Stimulated activated naive B cell treated with anti-CD40 and anti-IgM and Interleukin-4, amounts not matched to agents 10 μg/mL and 1 μg/mL and 100 μg/mL, for 72 hours (primary cell): ENCODE data around the gene C2orf81.
"Not testable (repeated sequence)": the region's sequence is repeated elsewhere in the genome, so short reads cannot be mapped to it uniquely, and the experiment has no call there.

ENCODE experiments used
- ATAC-seq, 2 donors: fragments of 150-1000 bp; cut with Tn5 transposase; replicated peaks; 2 replicates each; pipeline ENCODE4 v1.10.0; 2021; ENCODE audit warnings: moderate library complexity in 1 of 2
- DNase-seq: peaks from one replicate; pipeline ENCODE4 v3.0.0; 2021
- H3K27ac Mint-ChIP-seq: one replicate; pipeline ENCODE4 v1.8.0; 2022; ENCODE audit warnings: mild to moderate bottlenecking, mixed read lengths
- H3K27me3 Mint-ChIP-seq, 2 donors: one replicate each; pipeline ENCODE4 v1.8.0; 2022; ENCODE audit warnings: mixed read lengths in 2 of 2
- H3K36me3 Mint-ChIP-seq, 2 donors: one replicate each; pipeline ENCODE4 v1.8.0; 2022; ENCODE audit warnings: mixed read lengths in 2 of 2, mild to moderate bottlenecking in 1 of 2
- H3K4me1 Mint-ChIP-seq, 2 donors: one replicate each; pipeline ENCODE4 v1.8.0; 2022; ENCODE audit warnings: mixed read lengths in 2 of 2, mild to moderate bottlenecking in 1 of 2
- H3K4me3 Mint-ChIP-seq, 2 donors: one replicate each; pipeline ENCODE4 v1.8.0; 2022; ENCODE audit warnings: mild to moderate bottlenecking in 2 of 2, mixed read lengths in 2 of 2, moderate library complexity in 1 of 2
- H3K9me3 Mint-ChIP-seq, 2 donors: one replicate each; pipeline ENCODE4 v1.8.0; 2022; ENCODE audit warnings: mixed read lengths in 2 of 2, mild to moderate bottlenecking in 1 of 2

The C2orf81 gene

GRCh38 chr2:74454654-74455511 lies 33.5 kb upstream of the C2orf81 start, which contains the start of gene INO80B:
TSS of gene INO80B (plus strand) at chr2:74455087. CDS start at chr2:74455117, 30 bp downstream.
- Mint-ChIP-seq H3K9me3 (no peaks in the 10 kb centered on the region), H3K36me3 (peaks cover 9 to 25% of the 10 kb centered on the region in 2 donors), H3K4me1 (peaks cover 31 to 38% of the 10 kb centered on the region in 2 donors), H3K4me3 (peak within 1 kb of the TSS; percentile 84 to 94), H3K27ac (peak within 1 kb of the TSS; percentile 100), H3K27me3 (no peaks in the 10 kb centered on the region)
- DNase-seq (peak; percentile 97), ATAC-seq (peak; percentile 52 to 55)

GRCh38 chr2:74450570-74451190 lies 29.3 kb upstream of the C2orf81 start:
- Mint-ChIP-seq H3K4me1 (peaks cover 8 to 11% of the 10 kb centered on the region in 2 donors), H3K36me3 (peaks cover 5 to 6% of the 10 kb centered on the region in 2 donors), H3K9me3 (no peaks in the 10 kb centered on the region), H3K27ac (no peak overlapping the region), H3K27me3 (peaks cover 7 to 9% of the 10 kb centered on the region in 2 donors), H3K4me3 (no peak overlapping the region)
- DNase-seq (no peak), ATAC-seq (no peak)

GRCh38 chr2:74448771-74449170 lies 27.4 kb upstream of the C2orf81 start:
- H3K27me3 Mint-ChIP-seq, result peaks cover 14 to 19% of the 10 kb centered on the region in 2 donors
- no peak overlapping the region for H3K4me3 Mint-ChIP-seq
- H3K27ac Mint-ChIP-seq, result no peak overlapping the region
- ATAC-seq (no peak), DNase-seq (no peak)
- H3K9me3 Mint-ChIP-seq, result no peaks in the 10 kb centered on the region
- peaks cover 5 to 10% of the 10 kb centered on the region in 2 donors for H3K4me1 Mint-ChIP-seq
- H3K36me3 Mint-ChIP-seq, result no peaks in the 10 kb centered on the region

GRCh38 chr2:74447230-74447999 lies 26.0 kb upstream of the C2orf81 start:
- ATAC-seq (no peak), DNase-seq (no peak)
- Mint-ChIP-seq H3K36me3 (no peaks in the 10 kb centered on the region), H3K27me3 (peaks cover 19% of the 10 kb centered on the region in 2 donors), H3K27ac (peak overlapping the region; percentile 16), H3K4me1 (peaks cover 5 to 12% of the 10 kb centered on the region in 2 donors), H3K4me3 (no peak overlapping the region), H3K9me3 (no peaks in the 10 kb centered on the region)

- no peak for ATAC-seq
- H3K27me3 Mint-ChIP-seq, result peaks cover 27 to 30% of the 10 kb centered on the region in 2 donors
Observed at GRCh38 chr2:74444498-74445318, 23.3 kb upstream of the C2orf81 start.

GRCh38 chr2:74442483-74443297 lies 21.3 kb upstream of the C2orf81 start:
- DNase-seq, H3K9me3 Mint-ChIP-seq, ATAC-seq, H3K36me3 Mint-ChIP-seq: not testable (repeated sequence)
- peak overlapping the region; percentile 89 for H3K27ac Mint-ChIP-seq
- H3K4me1 Mint-ChIP-seq, result peaks cover 30 to 55% of the 10 kb centered on the region in 2 donors
- H3K27me3 Mint-ChIP-seq, result peaks cover 26 to 30% of the 10 kb centered on the region in 2 donors
- peak overlapping the region; percentile 87 to 88 for H3K4me3 Mint-ChIP-seq

More at GRCh38 chr2:74444498-74445318, 23.3 kb upstream of the C2orf81 start:
- no peak for DNase-seq
- Mint-ChIP-seq H3K4me1 (peaks cover 16 to 35% of the 10 kb centered on the region in 2 donors), H3K27ac (no peak overlapping the region), H3K36me3 (no peaks in the 10 kb centered on the region), H3K4me3 (no peak overlapping the region), H3K9me3 (peaks cover 0 to 2% of the 10 kb centered on the region in 2 donors)

GRCh38 chr2:74441690-74442482 lies 20.5 kb upstream of the C2orf81 start, which contains the start of gene RTKN:
TSS of gene RTKN (minus strand) at chr2:74441937. CDS start at chr2:74441816, 121 bp downstream.
- peaks cover 36 to 63% of the 10 kb centered on the region in 2 donors for H3K4me1 Mint-ChIP-seq
- H3K27ac Mint-ChIP-seq, result peak within 1 kb of the TSS; percentile 89
- peaks cover 0 to 2% of the 10 kb centered on the region in 2 donors for H3K9me3 Mint-ChIP-seq
- ATAC-seq, result peak; percentile 19 to 26
- H3K4me3 Mint-ChIP-seq, result peak within 1 kb of the TSS; percentile 87 to 88
- H3K36me3 Mint-ChIP-seq, result peaks cover 0 to 9% of the 10 kb centered on the region in 2 donors
- H3K27me3 Mint-ChIP-seq, result peaks cover 20 to 21% of the 10 kb centered on the region in 2 donors
- DNase-seq, result no peak

- peak overlapping the region; percentile 31 for H3K27ac Mint-ChIP-seq
- peaks cover 0 to 9% of the 10 kb centered on the region in 2 donors for H3K36me3 Mint-ChIP-seq
- peaks cover 40 to 70% of the 10 kb centered on the region in 2 donors for H3K4me1 Mint-ChIP-seq
- peak overlapping the region; percentile 87 to 88 for H3K4me3 Mint-ChIP-seq
- H3K9me3 Mint-ChIP-seq, result peaks cover 0 to 2% of the 10 kb centered on the region in 2 donors
- ATAC-seq, result peak; percentile 31 to 40
- H3K27me3 Mint-ChIP-seq, result peaks cover 20 to 21% of the 10 kb centered on the region in 2 donors
- DNase-seq, result peak; percentile 40
Observed at GRCh38 chr2:74441170-74441689, 19.8 kb upstream of the C2orf81 start.

GRCh38 chr2:74440378-74441169 lies 19.2 kb upstream of the C2orf81 start:
- peak overlapping the region; percentile 88 for H3K27ac Mint-ChIP-seq
- peaks cover 18 to 21% of the 10 kb centered on the region in 2 donors for H3K27me3 Mint-ChIP-seq
- peak; percentile 89 to 92 for ATAC-seq
- H3K4me3 Mint-ChIP-seq, result peak overlapping the region; percentile 87 to 88
- peaks cover 0 to 13% of the 10 kb centered on the region in 2 donors for H3K36me3 Mint-ChIP-seq
- peaks cover 44 to 76% of the 10 kb centered on the region in 2 donors for H3K4me1 Mint-ChIP-seq
- peaks cover 0 to 2% of the 10 kb centered on the region in 2 donors for H3K9me3 Mint-ChIP-seq
- peak; percentile 73 for DNase-seq

GRCh38 chr2:74439803-74440377 lies 18.5 kb upstream of the C2orf81 start:
- Mint-ChIP-seq H3K4me3 (peak overlapping the region; percentile 87 to 88), H3K27ac (peak overlapping the region; percentile 88), H3K27me3 (peaks cover 12 to 21% of the 10 kb centered on the region in 2 donors), H3K4me1 (peaks cover 44 to 78% of the 10 kb centered on the region in 2 donors), H3K36me3 (peaks cover 0 to 13% of the 10 kb centered on the region in 2 donors), H3K9me3 (peaks cover 0 to 2% of the 10 kb centered on the region in 2 donors)
- ATAC-seq, result no peak
- no peak for DNase-seq

- H3K4me1 Mint-ChIP-seq, result peaks cover 41 to 74% of the 10 kb centered on the region in 2 donors
Observed at GRCh38 chr2:74439373-74439772, 18.0 kb upstream of the C2orf81 start.

More at GRCh38 chr2:74439373-74439772, 18.0 kb upstream of the C2orf81 start:
- H3K27me3 Mint-ChIP-seq, result peaks cover 8 to 17% of the 10 kb centered on the region in 2 donors
- H3K4me3 Mint-ChIP-seq, result peak overlapping the region; percentile 87 to 88
- DNase-seq, result no peak
- peaks cover 0 to 2% of the 10 kb centered on the region in 2 donors for H3K9me3 Mint-ChIP-seq
- H3K27ac Mint-ChIP-seq, result peak overlapping the region; percentile 88
- no peak for ATAC-seq
- peaks cover 0 to 13% of the 10 kb centered on the region in 2 donors for H3K36me3 Mint-ChIP-seq
